Measurements from ENCODE around the gene MAP3K10.

MAP3K10 gene

DNA sequence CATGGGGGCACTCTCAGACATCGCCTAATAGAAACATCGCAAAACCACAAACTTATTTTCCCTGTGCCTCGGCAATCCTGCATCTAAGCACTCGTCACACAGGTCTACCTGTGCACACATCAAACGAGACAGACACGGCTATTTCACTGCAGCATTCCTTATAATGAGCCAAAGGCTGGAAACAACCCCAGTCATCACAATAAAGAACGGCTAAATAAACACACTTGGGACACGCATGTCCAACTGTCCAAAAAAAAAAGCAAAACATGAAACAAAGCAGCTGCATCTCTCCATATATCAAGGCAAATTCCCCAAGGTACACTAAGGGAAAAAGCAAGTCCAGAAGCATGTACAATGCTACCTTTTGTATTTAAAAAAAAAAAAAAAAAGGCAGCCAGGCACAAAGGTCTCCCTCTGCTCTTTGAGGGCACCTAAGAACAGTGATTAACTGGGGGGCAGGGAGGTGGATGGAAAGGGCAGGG is 62.4 kb downstream of the MAP3K10 start:
- no peak for DNase-seq

DNA sequence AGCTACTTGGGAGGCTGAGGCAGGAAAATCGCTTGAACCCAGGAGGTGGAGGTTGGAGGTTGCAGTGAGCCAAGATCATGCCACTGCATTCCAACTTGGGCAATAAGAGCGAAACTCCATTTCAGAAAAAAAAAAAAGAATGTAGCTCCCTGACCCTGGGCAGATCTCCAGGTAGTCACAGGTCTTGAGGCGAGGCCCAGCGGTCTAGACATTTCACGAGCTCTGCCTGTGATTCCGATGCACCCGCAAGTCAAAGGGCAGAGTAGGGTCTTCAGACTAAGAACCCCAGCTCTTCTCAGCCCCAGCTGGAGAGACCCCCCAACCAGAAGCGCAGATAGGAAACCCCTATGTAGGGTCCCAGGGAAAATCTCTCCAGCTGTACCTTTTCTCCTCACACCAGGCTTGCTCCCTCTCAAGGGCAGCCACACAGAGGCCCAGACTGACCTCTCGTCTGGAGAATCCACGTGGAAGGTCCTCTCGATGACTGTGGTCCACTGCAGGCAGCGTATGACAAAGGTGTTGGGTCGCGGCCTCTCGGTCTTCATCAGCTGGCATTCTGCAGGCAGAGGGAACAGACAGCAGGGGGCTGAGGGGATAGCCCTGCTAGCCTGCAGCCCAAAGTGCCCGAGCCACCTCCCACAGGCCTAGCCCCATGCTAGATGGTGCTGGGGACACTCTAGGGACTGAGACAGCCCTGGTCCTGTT is 63.6 kb downstream of the MAP3K10 start:
- no peak for DNase-seq

DNA sequence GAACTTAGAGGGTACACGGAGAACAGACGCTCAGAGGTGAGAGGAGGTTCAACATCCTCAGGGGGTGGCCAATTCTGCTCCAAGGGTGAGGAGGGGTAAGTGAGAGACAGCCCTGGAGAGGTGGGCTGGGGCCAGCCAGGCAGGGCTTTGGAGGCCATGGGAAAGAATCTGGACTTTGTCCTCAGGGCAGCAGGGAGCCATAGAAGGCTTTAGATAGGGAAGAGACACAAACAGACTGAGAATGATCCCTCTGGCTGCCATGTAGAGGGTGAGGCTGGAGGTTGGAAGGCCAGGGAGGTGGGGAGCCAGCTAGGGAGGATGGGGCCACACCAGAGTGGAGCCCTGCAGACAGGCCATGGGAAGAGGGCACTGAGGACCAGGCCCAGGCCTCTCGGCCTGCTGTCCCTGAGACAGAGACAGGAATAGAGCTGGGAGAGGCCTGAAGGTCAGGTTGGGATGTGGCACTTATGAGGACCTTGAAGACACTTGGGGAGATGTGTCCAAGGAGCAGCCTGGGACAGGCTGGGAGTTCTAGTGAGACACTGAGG is 64.5 kb downstream of the MAP3K10 start:
- no peak for DNase-seq

DNA sequence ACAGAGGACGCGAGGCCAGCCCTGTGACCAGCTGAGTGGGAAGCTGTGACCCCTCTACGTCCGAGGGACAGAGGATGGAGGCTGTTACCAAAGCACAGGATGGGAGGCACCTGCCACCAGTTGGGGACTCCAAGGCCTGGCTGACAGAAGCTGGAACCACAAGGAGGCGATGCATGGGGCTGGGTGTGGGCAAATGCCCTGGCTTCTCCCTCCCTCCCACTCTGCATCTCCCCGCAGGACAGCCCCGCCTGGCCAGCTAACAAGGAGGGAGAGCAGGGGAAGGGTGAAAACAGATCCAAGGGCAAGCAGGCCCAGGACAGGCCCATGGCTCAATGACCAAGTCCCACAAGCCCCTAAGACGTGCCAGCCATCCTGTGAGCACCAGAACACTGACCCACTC is 65.3 kb downstream of the MAP3K10 start:
- no peak for DNase-seq

DNA sequence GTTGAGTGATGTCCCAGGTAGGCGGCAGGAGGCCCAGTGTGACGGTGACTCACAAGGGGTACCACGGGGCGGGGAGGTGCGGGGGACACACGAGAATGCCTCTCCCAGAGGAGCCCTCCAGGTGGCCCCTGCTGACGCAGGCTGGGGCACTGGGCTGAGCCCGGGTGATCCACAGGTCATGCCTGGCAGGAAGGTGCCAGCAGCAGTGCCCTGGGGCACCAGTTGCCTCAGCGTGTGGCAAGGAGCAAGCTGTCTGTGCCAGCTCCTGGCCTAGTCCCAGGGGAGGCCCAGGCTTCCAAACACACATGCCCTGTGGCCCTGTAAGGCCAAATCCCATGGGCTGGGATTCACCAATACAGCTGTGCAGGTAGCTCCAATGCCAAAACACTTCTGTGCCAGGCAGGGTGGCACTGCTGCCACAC is 65.9 kb downstream of the MAP3K10 start:
- no peak for DNase-seq

DNA sequence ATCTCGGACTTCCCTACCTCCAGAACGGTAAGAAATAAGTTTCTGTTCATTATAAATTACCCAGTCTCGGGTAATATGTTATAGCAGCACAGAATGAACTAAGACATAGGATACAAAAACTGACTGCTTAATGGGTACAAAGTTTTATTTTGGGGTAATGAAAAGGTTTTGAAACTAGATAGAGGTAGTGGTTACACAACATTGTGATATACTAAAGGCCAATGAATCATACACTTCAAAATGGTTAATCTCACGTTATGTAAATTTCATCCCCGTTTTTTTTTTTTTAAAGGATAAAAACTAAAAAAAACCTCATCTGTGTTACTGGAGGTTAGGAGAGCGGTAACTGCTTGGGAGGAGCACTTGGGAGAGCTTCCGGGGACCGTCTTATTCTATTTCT is 70.4 kb downstream of the MAP3K10 start:
- no peak for DNase-seq

DNA sequence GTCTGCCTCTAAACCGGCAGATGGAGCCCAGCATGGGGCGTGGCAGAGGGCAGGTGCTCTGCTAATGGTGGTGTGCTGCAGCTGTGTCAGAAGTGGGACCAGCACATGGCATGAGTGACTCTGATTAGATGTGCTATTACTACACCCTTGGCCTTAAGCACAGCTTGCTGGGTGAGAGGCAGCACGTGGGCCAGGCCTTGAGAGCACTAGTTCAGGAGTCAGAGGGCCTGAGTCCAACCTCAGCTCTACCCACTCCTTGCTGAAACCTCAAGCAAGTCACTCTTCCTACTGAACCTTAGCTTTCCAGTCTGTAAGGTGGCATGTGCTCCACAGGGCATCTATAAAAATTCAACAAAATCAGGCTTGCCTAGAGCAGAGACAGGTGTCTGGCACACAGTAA is 71.2 kb downstream of the MAP3K10 start:
- DNase-seq = no peak

DNA sequence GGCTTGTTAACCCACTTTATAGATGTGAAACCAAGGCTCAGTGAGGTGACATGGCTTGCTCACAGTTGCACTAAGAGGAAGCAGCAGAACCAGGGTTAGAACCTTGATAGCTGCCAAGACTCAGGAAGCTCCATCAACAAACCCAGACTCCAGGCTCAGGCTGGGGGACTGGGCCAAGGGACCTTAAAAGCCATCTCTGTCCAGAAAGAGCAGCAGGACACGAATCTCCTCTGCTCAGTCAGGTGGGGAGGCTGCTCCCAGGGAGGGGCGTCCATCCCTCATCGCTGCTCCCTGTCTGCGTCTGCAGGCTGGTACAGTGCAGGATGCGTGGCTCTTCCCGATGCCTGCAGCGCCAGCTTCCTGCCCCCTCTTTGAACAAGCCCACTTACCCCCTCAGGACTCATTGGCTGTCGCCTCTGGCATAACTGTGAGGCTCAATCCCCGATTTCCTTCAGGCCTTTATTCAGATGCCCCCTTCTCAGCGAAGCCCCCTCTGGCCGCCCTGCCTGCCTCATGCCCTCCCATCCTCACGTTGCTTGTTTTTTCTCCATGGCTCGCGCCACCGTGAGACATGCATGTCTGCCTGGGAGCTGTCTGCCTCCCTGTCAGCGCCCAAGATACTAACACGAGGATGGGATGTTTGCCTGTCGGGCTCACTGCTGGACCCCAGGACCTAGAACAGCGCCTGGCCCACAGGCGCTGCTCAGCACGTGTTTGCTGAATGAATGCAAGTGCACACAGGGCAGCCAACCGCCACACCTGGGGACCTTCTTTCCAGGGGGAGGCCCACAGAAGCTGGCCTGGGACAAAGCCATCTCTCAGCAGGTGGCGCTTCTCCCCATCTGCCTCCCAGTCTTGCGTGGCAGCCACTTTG is 72.5 kb downstream of the MAP3K10 start:
- no peak for DNase-seq

DNA sequence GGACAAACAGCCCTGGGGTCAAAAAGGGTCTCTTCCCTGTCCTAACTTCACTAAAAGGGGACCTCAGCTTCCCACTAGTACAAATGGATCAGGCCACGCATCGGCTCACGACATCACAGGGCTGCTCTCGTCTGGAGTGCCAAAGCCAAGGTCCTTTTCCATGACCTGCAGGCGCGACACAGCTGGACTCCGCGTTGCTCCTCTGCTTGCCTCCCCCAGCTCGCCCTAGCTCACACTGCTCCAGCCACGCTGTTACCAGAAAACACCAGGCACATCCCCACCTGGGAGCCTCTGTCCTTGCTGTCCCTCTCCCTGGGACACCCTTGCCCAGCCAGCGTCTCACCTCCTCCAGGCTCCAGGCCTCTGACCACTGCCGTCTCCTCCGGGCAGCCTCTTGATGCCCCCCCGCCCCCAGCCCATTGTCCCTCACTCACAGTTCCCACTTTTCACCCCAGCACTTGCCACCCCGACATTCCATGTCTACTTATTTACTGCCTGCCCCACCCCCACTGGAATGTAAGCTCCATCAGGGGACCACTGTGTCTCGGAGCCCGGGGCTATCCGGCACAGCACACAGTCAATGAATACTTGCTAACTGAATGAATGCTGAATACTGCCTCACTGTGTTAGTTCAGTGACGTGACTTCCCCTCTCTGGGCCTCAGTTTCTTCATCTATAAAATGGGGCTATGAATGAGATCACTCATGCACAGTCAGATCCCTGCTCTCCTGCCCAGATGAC is 73.3 kb downstream of the MAP3K10 start:
- no peak for DNase-seq

Measured in GDM1 (cell line).